Measurements from ENCODE around the gene PDE10A.

GRCh38 chr6:165626711-165627110 is 36.3 kb downstream of the PDE10A start:
- TF ChIP-seq, protein P1, sequence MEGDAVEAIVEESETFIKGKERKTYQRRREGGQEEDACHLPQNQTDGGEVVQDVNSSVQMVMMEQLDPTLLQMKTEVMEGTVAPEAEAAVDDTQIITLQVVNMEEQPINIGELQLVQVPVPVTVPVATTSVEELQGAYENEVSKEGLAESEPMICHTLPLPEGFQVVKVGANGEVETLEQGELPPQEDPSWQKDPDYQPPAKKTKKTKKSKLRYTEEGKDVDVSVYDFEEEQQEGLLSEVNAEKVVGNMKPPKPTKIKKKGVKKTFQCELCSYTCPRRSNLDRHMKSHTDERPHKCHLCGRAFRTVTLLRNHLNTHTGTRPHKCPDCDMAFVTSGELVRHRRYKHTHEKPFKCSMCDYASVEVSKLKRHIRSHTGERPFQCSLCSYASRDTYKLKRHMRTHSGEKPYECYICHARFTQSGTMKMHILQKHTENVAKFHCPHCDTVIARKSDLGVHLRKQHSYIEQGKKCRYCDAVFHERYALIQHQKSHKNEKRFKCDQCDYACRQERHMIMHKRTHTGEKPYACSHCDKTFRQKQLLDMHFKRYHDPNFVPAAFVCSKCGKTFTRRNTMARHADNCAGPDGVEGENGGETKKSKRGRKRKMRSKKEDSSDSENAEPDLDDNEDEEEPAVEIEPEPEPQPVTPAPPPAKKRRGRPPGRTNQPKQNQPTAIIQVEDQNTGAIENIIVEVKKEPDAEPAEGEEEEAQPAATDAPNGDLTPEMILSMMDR (IDR thresholded peaks at IDR 0.05) = no peak
- TF ChIP-seq POLR2A (IDR thresholded peaks at IDR 0.05) = no peak

Measured in tibial nerve (tissue), 3 donors.